ENCODE results near the gene SYT2.

GRCh38 chr1:202590126-202590525, 120.1 kb downstream of the SYT2 start:
- TF ChIP-seq E2F1 (CRISPR knock-in tag; IDR thresholded peaks at IDR 0.05), result no peak
- TF ChIP-seq CTCF (IDR thresholded peaks at IDR 0.05), result no peak
- no peak for TF ChIP-seq ZSCAN18 (CRISPR knock-in tag; IDR thresholded peaks at IDR 0.05)
- no peak for TF ChIP-seq TP53 (CRISPR knock-in tag; IDR thresholded peaks at IDR 0.05)
- no peak for TF ChIP-seq ZBTB21 (CRISPR knock-in tag; IDR thresholded peaks at IDR 0.05; ENCODE audit: borderline replicate concordance)
- TF ChIP-seq AFF4 (CRISPR knock-in tag; IDR thresholded peaks at IDR 0.05; ENCODE audit: borderline replicate concordance), result no peak
- no peak for TF ChIP-seq USF1 (CRISPR knock-in tag; IDR thresholded peaks at IDR 0.05)

Measured in WTC11 (cell line).